ENCODE results near the gene SLC7A1. TPM values are rescaled to one million over a fixed set of nuclear protein-coding genes. Genes with fewer than 3 reads are reported as not detected.
A peak's percentile ranks its signal among the peaks of the same experiment; 100 is the strongest.

SLC7A1 gene
- polyA plus RNA-seq, 2 of the 4 experiments (the other 2 are of a cell fraction) = 19.9 to 24.8 TPM

DNA sequence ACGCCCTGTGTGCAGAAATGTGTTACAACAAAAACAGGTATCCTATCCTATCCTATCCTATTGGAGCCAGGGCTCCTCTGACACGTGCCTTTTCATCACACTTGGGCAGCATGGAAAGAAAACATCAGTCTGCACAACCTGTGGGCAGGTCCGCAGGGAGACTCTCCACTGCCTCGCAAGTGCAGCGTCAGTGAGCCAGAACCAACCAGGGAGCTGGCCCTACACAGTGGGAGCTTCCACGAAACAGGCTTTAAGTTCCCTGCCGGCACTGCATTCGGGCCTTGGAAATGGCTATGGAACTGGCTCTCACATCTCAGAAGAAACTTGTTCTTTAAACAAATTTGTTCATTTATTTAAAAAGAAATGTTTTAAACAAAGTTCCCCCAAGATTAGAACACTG is 49.5 kb downstream of the SLC7A1 start:
- DNase-seq (ENCODE audit: low read depth in 1 of 2, low spot score in 1 of 2) = no peak
- Histone ChIP-seq H3K4me2 (no peak overlapping the region), H3K9me3 (no peaks in the 10 kb centered on the region), H3K27ac (no peak overlapping the region), H3K4me1 (no peaks in the 10 kb centered on the region), H3K4me3 (no peak overlapping the region)
- WGBS (ENCODE audit: missing lambda C conversion rate) = 96% methylated on average over 8 of the region's 8 CpGs
- ChIA-PET CTCF (interaction anchor here (1.2 kb wide), 1 partner anchor 37 kb away, joined by 3 read pairs; no protein-coding TSS in a partner anchor), POLR2A (no interaction called here)
- no peak for FAIRE-seq
- ATAC-seq = no peak
- TF ChIP-seq, protein P1, sequence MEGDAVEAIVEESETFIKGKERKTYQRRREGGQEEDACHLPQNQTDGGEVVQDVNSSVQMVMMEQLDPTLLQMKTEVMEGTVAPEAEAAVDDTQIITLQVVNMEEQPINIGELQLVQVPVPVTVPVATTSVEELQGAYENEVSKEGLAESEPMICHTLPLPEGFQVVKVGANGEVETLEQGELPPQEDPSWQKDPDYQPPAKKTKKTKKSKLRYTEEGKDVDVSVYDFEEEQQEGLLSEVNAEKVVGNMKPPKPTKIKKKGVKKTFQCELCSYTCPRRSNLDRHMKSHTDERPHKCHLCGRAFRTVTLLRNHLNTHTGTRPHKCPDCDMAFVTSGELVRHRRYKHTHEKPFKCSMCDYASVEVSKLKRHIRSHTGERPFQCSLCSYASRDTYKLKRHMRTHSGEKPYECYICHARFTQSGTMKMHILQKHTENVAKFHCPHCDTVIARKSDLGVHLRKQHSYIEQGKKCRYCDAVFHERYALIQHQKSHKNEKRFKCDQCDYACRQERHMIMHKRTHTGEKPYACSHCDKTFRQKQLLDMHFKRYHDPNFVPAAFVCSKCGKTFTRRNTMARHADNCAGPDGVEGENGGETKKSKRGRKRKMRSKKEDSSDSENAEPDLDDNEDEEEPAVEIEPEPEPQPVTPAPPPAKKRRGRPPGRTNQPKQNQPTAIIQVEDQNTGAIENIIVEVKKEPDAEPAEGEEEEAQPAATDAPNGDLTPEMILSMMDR (IDR thresholded peaks at IDR 0.05) = no peak
- TF ChIP-seq JUNB (IDR thresholded peaks at IDR 0.05) = no peak
- TF ChIP-seq GATA3 (IDR thresholded peaks at IDR 0.05; ENCODE audit: borderline replicate concordance) = no peak
- TF ChIP-seq, protein P2, sequence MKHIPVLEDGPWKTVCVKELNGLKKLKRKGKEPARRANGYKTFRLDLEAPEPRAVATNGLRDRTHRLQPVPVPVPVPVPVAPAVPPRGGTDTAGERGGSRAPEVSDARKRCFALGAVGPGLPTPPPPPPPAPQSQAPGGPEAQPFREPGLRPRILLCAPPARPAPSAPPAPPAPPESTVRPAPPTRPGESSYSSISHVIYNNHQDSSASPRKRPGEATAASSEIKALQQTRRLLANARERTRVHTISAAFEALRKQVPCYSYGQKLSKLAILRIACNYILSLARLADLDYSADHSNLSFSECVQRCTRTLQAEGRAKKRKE (CRISPR knock-in tag; IDR thresholded peaks at IDR 0.05; ENCODE audit: low read depth) = no peak
- TF ChIP-seq CEBPB (IDR thresholded peaks at IDR 0.05) = no peak
- no peak for TF ChIP-seq EHMT2 (IDR thresholded peaks at IDR 0.05; ENCODE audit: low read depth)
- no peak for TF ChIP-seq KDM1A (IDR thresholded peaks at IDR 0.05; ENCODE audit: low read depth)
- no peak for TF ChIP-seq TFCP2L1 (CRISPR knock-in tag; IDR thresholded peaks at IDR 0.05)
- TF ChIP-seq CHD4 (IDR thresholded peaks at IDR 0.05; ENCODE audit: borderline replicate concordance) = no peak
- TF ChIP-seq MAFK (IDR thresholded peaks at IDR 0.05; ENCODE audit: partially characterized antibody) = no peak
- TF ChIP-seq EP300 (IDR thresholded peaks at IDR 0.05) = no peak
- TF ChIP-seq, protein P3, sequence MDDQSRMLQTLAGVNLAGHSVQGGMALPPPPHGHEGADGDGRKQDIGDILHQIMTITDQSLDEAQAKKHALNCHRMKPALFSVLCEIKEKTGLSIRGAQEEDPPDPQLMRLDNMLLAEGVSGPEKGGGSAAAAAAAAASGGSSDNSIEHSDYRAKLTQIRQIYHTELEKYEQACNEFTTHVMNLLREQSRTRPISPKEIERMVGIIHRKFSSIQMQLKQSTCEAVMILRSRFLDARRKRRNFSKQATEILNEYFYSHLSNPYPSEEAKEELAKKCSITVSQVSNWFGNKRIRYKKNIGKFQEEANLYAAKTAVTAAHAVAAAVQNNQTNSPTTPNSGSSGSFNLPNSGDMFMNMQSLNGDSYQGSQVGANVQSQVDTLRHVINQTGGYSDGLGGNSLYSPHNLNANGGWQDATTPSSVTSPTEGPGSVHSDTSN (IDR thresholded peaks at IDR 0.05) = no peak
- TF ChIP-seq, protein P4, sequence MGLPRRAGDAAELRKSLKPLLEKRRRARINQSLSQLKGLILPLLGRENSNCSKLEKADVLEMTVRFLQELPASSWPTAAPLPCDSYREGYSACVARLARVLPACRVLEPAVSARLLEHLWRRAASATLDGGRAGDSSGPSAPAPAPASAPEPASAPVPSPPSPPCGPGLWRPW (IDR thresholded peaks at IDR 0.05) = no peak
- TF ChIP-seq NFE2L2 (conservative IDR thresholded peaks at IDR 0.05; ENCODE audit: low read length) = no peak
- no peak for TF ChIP-seq ESRRA (IDR thresholded peaks at IDR 0.05; ENCODE audit: borderline replicate concordance, low read length)
- no peak for TF ChIP-seq FOSL2 (IDR thresholded peaks at IDR 0.05)
- no peak for TF ChIP-seq FOSL2 (CRISPR knock-in tag; IDR thresholded peaks at IDR 0.05)
- TF ChIP-seq NR3C1 (IDR thresholded peaks at IDR 0.05) = no peak
- TF ChIP-seq POLR2A (IDR thresholded peaks at IDR 0.05; ENCODE audit: low read length) = no peak
- no peak for TF ChIP-seq BHLHE40 (IDR thresholded peaks at IDR 0.05; ENCODE audit: low read depth, low read length)
- no peak for TF ChIP-seq ZC3H11A (IDR thresholded peaks at IDR 0.05)

DNA sequence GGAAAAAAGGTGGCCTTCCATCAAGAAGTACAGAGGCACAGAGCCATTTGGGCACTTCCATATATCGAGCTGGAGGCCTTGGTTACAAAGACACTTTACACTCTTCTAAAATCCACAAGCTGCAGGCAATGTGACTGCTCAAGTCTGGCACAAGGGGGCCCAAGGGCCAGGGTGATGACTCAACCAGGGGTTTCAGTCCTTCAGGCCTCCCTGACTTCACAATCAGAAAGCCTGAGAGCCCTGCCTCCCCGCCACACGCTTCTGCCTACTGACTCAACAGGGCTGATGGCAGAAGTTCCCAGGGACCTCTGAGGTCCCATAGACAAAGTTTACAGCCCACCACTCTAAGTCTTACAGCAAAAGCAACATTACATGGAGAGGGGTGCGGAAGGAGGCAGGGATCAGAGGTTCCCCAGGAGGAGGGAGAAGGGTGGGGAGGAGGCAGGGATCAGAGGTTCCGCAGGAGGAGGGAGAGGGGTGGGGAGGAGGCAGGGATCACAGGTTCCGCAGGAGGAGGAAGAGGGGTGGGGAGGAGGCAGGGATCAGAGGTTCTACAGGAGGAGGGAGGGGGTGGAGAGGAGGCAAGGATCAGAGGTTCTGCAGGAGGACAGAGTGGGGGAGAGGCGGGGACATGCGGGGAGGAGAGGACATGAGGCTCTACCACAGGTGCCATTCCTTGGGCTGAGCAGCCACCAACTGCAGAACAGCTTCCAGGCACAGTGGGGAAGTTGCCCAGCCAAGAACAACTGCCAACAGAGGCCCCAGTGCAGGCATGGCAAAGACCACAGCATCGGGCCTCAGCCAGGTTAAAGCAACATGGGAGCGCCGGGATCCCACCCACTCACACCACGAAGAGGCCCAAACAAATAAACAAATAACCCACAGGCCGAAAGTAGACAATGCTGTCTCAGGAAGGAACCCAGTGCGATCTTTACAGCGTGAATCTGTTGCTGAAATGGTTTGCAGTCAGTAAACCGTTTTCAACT is 52.0 kb downstream of the SLC7A1 start:
- TF ChIP-seq FOSL2 (IDR thresholded peaks at IDR 0.05) = no peak
- TF ChIP-seq FOSL2 (CRISPR knock-in tag; IDR thresholded peaks at IDR 0.05) = no peak
- TF ChIP-seq POLR2AphosphoS2 (conservative IDR thresholded peaks at IDR 0.05; ENCODE audit: low read length) = no peak
- Histone ChIP-seq H3K9me3 (no peaks in the 10 kb centered on the region), H3K4me2 (no peak overlapping the region), H3K4me1 (no peaks in the 10 kb centered on the region), H3K4me3 (no peak overlapping the region), H3K27ac (no peak overlapping the region)
- 90% methylated on average over 11 of the region's 16 CpGs for WGBS (ENCODE audit: missing lambda C conversion rate)
- ChIA-PET POLR2A (no interaction called here), CTCF (no interaction called here)
- ATAC-seq (peak in 1 of 2 experiments; percentile 36; a peak in 1 of 6 replicates), FAIRE-seq (no peak), DNase-seq (ENCODE audit: low read depth in 1 of 2, low spot score in 1 of 2) (no peak)

All from A549 (cell line).